T follicular helper cell (primary cell): ENCODE measurements around the gene SLC6A3.
"Not testable (repeated sequence)": the region's sequence is repeated elsewhere in the genome, so short reads cannot be mapped to it uniquely, and the experiment has no call there.

ENCODE experiments used
- DNase-seq: peaks from one replicate; pipeline ENCODE4 v3.0.0-alpha.2; 2020; ENCODE audit warnings: low read depth

SLC6A3 gene

GRCh38 chr5:1441166-1441865, 3.9 kb downstream of the SLC6A3 start:
- DNase-seq, result no peak

GRCh38 chr5:1440098-1440493, 5.1 kb downstream of the SLC6A3 start:
- no peak for DNase-seq

GRCh38 chr5:1439388-1440097, 5.7 kb downstream of the SLC6A3 start:
- no peak for DNase-seq

- DNase-seq, result no peak
These were observed 6.4 kb downstream of the SLC6A3 start for GRCh38 chr5:1438871-1439270.

GRCh38 chr5:1437876-1438559, 7.2 kb downstream of the SLC6A3 start:
- no peak for DNase-seq

GRCh38 chr5:1437226-1437829, 7.9 kb downstream of the SLC6A3 start:
- DNase-seq, result no peak

GRCh38 chr5:1436681-1437080, 8.6 kb downstream of the SLC6A3 start:
- no peak for DNase-seq

GRCh38 chr5:1436036-1436435, 9.2 kb downstream of the SLC6A3 start:
- no peak for DNase-seq

GRCh38 chr5:1435369-1435768, 9.9 kb downstream of the SLC6A3 start:
- DNase-seq, result no peak

- no peak for DNase-seq
These were observed 12.9 kb downstream of the SLC6A3 start for GRCh38 chr5:1432296-1432695.

- no peak for DNase-seq
These were observed 13.3 kb downstream of the SLC6A3 start for GRCh38 chr5:1431896-1432295.

- no peak for DNase-seq
These were observed 14.0 kb downstream of the SLC6A3 start for GRCh38 chr5:1431021-1431811.

- no peak for DNase-seq
These were observed 15.0 kb downstream of the SLC6A3 start for GRCh38 chr5:1430121-1430795.

GRCh38 chr5:1429496-1429895, 15.7 kb downstream of the SLC6A3 start:
- no peak for DNase-seq

GRCh38 chr5:1429066-1429465, 16.2 kb downstream of the SLC6A3 start:
- no peak for DNase-seq

GRCh38 chr5:1428107-1428506, 17.1 kb downstream of the SLC6A3 start:
- DNase-seq, result no peak

- no peak for DNase-seq
These were observed 20.5 kb downstream of the SLC6A3 start for GRCh38 chr5:1424716-1425115.

- no peak for DNase-seq
These were observed 21.2 kb downstream of the SLC6A3 start for GRCh38 chr5:1423901-1424603.

- not testable (repeated sequence) for DNase-seq
These were observed 22.7 kb downstream of the SLC6A3 start for GRCh38 chr5:1422522-1422921.

- DNase-seq, result no peak
These were observed 23.5 kb downstream of the SLC6A3 start for GRCh38 chr5:1421521-1422341.
